A673 (cell line): ENCODE measurements around the gene C15orf62. TPM values are rescaled to one million over a fixed set of nuclear protein-coding genes. Genes with fewer than 3 reads are reported as not detected.
A peak's percentile ranks its signal among the peaks of the same experiment; 100 is the strongest.

Experiments
- BruUV-seq: library from RNA; stranded (reverse); fragments of 400-500 nt; replicated peaks from 2 replicates; lab custom pipeline; 2021; lab: Mats Ljungman, UMichigan
- CTCF ChIA-PET: fragments of 300-600 bp; sonication (Branson Sonifier 250); formaldehyde crosslinking; loops from one replicate; lab custom pipeline; 2022; ENCODE audit warnings: antibody characterized with exemption; lab: Charles Lee
- POLR2A ChIA-PET: fragments of 300-600 bp; sonication (Branson Sonifier 250); formaldehyde crosslinking; loops from one replicate; lab custom pipeline; 2022; ENCODE audit warnings: antibody characterized with exemption; ENCODE audit not compliant: low non-redundant PET; lab: Charles Lee
- DNase-seq: peaks from one replicate; pipeline ENCODE4 v3.0.0-alpha.2; 2015; ENCODE audit warnings: low spot score
- H3K27ac ChIP-seq: fragments of 200-600 bp; sonication (generic); 2 replicates; pipeline ENCODE4 v1.5.1; 2016; ENCODE audit warnings: mixed run types, low read depth, mild to moderate bottlenecking, mixed read lengths, antibody characterized with exemption, low read length; ENCODE audit not compliant: poor library complexity, severe bottlenecking
- H3K27me3 ChIP-seq: fragments of 200-600 bp; sonication (generic); replicated peaks from 2 replicates; pipeline ENCODE4 v1.6.1; 2017; ENCODE audit warnings: mixed run types, low read depth, mild to moderate bottlenecking, mixed read lengths, antibody characterized with exemption, low read length; ENCODE audit not compliant: insufficient read depth, poor library complexity
- H3K36me3 ChIP-seq: fragments of 200-600 bp; sonication (generic); 2 replicates; pipeline ENCODE4 v1.6.1; 2016; ENCODE audit warnings: mixed run types, mild to moderate bottlenecking, mixed read lengths, antibody characterized with exemption, low read length; ENCODE audit not compliant: insufficient read depth, poor library complexity, severe bottlenecking
- H3K4me1 ChIP-seq: fragments of 200-600 bp; sonication (generic); 2 replicates; pipeline ENCODE4 v1.6.1; 2017; ENCODE audit warnings: mixed run types, mild to moderate bottlenecking, mixed read lengths, antibody characterized with exemption, low read length; ENCODE audit not compliant: insufficient read depth, poor library complexity, severe bottlenecking
- H3K4me3 ChIP-seq: fragments of 200-600 bp; sonication (generic); 2 replicates; pipeline ENCODE4 v1.5.1; 2016; ENCODE audit warnings: low read depth, mixed run types, mild to moderate bottlenecking, mixed read lengths, low read length; ENCODE audit not compliant: poor library complexity, severe bottlenecking
- H3K9me3 ChIP-seq: fragments of 200-600 bp; sonication (generic); 2 replicates; pipeline ENCODE4 v1.6.1; 2016; ENCODE audit warnings: mixed run types, low read depth, mild to moderate bottlenecking, mixed read lengths, antibody characterized with exemption, low read length; ENCODE audit not compliant: poor library complexity, severe bottlenecking
- CTCF ChIP-seq: fragments of 300-800, 200-600 bp; sonication (generic); conservative IDR thresholded peaks from 2 replicates; pipeline ENCODE4 v1.5.1; 2017; ENCODE audit warnings: low read depth, mild to moderate bottlenecking, antibody characterized with exemption, low read length, moderate library complexity, mixed read lengths
- EZH2 ChIP-seq: fragments of 200-600 bp; sonication (generic); IDR thresholded peaks from 2 replicates; pipeline ENCODE4 v1.6.1; 2017; ENCODE audit warnings: borderline replicate concordance, low read depth, mild to moderate bottlenecking, mixed read lengths, antibody characterized with exemption, low read length; ENCODE audit not compliant: poor library complexity, severe bottlenecking
- intact Hi-C: fragments of 100-400 bp; cut with micrococcal nuclease; formaldehyde crosslinking; loops from one replicate; pipeline ENCODE4 v1.10.0; 2022; ENCODE audit not compliant: unreplicated experiment
- total RNA-seq: library from RNA; stranded (reverse); gene quantifications from 2 replicates; pipeline ENCODE4 v1.2.3, GENCODE V29; 2021

The C15orf62 gene
- total RNA-seq, 1 experiment from 2014 or later = 0.62 TPM

GRCh38 chr15:40766906-40767837 is 2.6 kb upstream of the C15orf62 start:
- DNase-seq = peak; percentile 51
- H3K9me3 ChIP-seq = no peaks in the 10 kb centered on the region
- CTCF ChIA-PET = no interaction called here
- intact Hi-C loops = no loop called here
- POLR2A ChIA-PET = no interaction called here
- H3K27ac ChIP-seq = peak overlapping the region; percentile 58
- H3K4me3 ChIP-seq = no peak overlapping the region
- BruUV-seq = no TSS peak
- H3K27me3 ChIP-seq = no peaks in the 10 kb centered on the region
- peaks cover 52% of the 10 kb centered on the region for H3K4me1 ChIP-seq
- peaks cover 4% of the 10 kb centered on the region for H3K36me3 ChIP-seq
- TF ChIP-seq CTCF (no peak), EZH2 (no peak)

GRCh38 chr15:40767838-40768500 is 1.8 kb upstream of the C15orf62 start:
- no peak overlapping the region for H3K4me3 ChIP-seq
- no peak overlapping the region for H3K27ac ChIP-seq
- TF ChIP-seq EZH2 = no peak
- no peak for TF ChIP-seq CTCF
- intact Hi-C loops = no loop called here
- peaks cover 51% of the 10 kb centered on the region for H3K4me1 ChIP-seq
- peaks cover 4% of the 10 kb centered on the region for H3K36me3 ChIP-seq
- ChIA-PET POLR2A (interaction anchor here (0.6 kb wide), 1 partner anchor 16 kb away, joined by 3 read pairs; no protein-coding TSS in a partner anchor), CTCF (no interaction called here)
- H3K27me3 ChIP-seq = no peaks in the 10 kb centered on the region
- no peak for DNase-seq
- BruUV-seq = no TSS peak
- H3K9me3 ChIP-seq = no peaks in the 10 kb centered on the region

- Histone ChIP-seq H3K4me1 (peaks cover 44% of the 10 kb centered on the region), H3K27ac (peak overlapping the region; percentile 69), H3K27me3 (no peaks in the 10 kb centered on the region), H3K4me3 (no peak overlapping the region), H3K36me3 (peaks cover 8% of the 10 kb centered on the region), H3K9me3 (no peaks in the 10 kb centered on the region)
- TF ChIP-seq EZH2 (no peak), CTCF (no peak)
- BruUV-seq = no TSS peak
- intact Hi-C loops = no loop called here
- ChIA-PET CTCF (interaction anchor here (1.3 kb wide), 1 partner anchor 14 kb away, joined by 3 read pairs; no protein-coding TSS in a partner anchor), POLR2A (interaction anchor here (0.6 kb wide), 1 partner anchor 16 kb away, joined by 3 read pairs; no protein-coding TSS in a partner anchor)
- DNase-seq = no peak
Measured at GRCh38 chr15:40768521-40769273, 1.1 kb upstream of the C15orf62 start.
